ENCODE results near the gene HPF1.
A peak's percentile ranks its signal among the peaks of the same experiment; 100 is the strongest.
"Not testable (repeated sequence)": the region's sequence is repeated elsewhere in the genome, so short reads cannot be mapped to it uniquely, and the experiment has no call there.

Gene HPF1
- 2.5 to 17.8 (median 9.2) reads per million in 17 experiments for total RNA-seq

- peak; percentile 91 to 96 (median 93) for DNase-seq
Observed at GRCh38 chr4:169757575-169758184, at the start of gene HPF1. TSS of gene HPF1 (minus strand) at chr4:169757944. CDS start at chr4:169757877, 67 bp downstream.

GRCh38 chr4:169806770-169807169, 49.0 kb upstream of the HPF1 start:
- not testable (repeated sequence) for DNase-seq

GRCh38 chr4:169803413-169803812, 45.7 kb upstream of the HPF1 start:
- DNase-seq: no peak

GRCh38 chr4:169802873-169803272, 45.1 kb upstream of the HPF1 start:
- peak in 2 of 4 experiments; percentile 14 to 26 for DNase-seq

GRCh38 chr4:169800541-169800940, 42.8 kb upstream of the HPF1 start:
- no peak for DNase-seq

GRCh38 chr4:169799260-169799659, 41.5 kb upstream of the HPF1 start:
- no peak for DNase-seq

- no peak for DNase-seq
Observed at GRCh38 chr4:169795585-169795984, 37.8 kb upstream of the HPF1 start.

GRCh38 chr4:169791527-169792156, 33.9 kb upstream of the HPF1 start:
- DNase-seq: peak; percentile 34 to 61 (median 55)

GRCh38 chr4:169791062-169791461, 33.3 kb upstream of the HPF1 start:
- no peak for DNase-seq

GRCh38 chr4:169774466-169775445, 17.0 kb upstream of the HPF1 start:
- DNase-seq: peak in 1 of 4 experiments; percentile 13

GRCh38 chr4:169773889-169774288, 16.1 kb upstream of the HPF1 start:
- DNase-seq: no peak

GRCh38 chr4:169771556-169772080, 13.9 kb upstream of the HPF1 start:
- not testable (repeated sequence) for DNase-seq

GRCh38 chr4:169770416-169770815, 12.7 kb upstream of the HPF1 start:
- no peak for DNase-seq

GRCh38 chr4:169768385-169768784, 10.6 kb upstream of the HPF1 start:
- DNase-seq: no peak

- no peak for DNase-seq
Observed at GRCh38 chr4:169766741-169767140, 9.0 kb upstream of the HPF1 start.

GRCh38 chr4:169765835-169766234, 8.1 kb upstream of the HPF1 start:
- no peak for DNase-seq

GRCh38 chr4:169761846-169762245, 4.1 kb upstream of the HPF1 start:
- DNase-seq: no peak

GRCh38 chr4:169758401-169758962, 738 bp upstream of the HPF1 start:
- DNase-seq: no peak

- DNase-seq: peak; percentile 2 to 30 (median 12)
Observed at GRCh38 chr4:169756971-169757574, 671 bp downstream of the HPF1 start.

GRCh38 chr4:169745291-169745690, 12.5 kb downstream of the HPF1 start:
- peak in 1 of 4 experiments; percentile 9 for DNase-seq

- DNase-seq: no peak
Observed at GRCh38 chr4:169744601-169745000, 13.1 kb downstream of the HPF1 start.

GRCh38 chr4:169741569-169741968, 16.2 kb downstream of the HPF1 start:
- DNase-seq: peak in 3 of 4 experiments; percentile 8 to 22 (median 21)
